Activated T-helper 17 cell treated with anti-CD3 and anti-CD28 coated beads, Interleukin-2, amount 50 U/mL, for 72 hours (primary cell): ENCODE measurements around the gene PTPRD. TPM values are rescaled to one million over a fixed set of nuclear protein-coding genes. Genes with fewer than 3 reads are reported as not detected.

Experiments
- ATAC-seq: fragments of 150-1000 bp; cut with Tn5 transposase; replicated peaks from 2 replicates; pipeline ENCODE4 v1.10.0; 2021; ENCODE audit warnings: mild to moderate bottlenecking, moderate library complexity
- H3K27ac Mint-ChIP-seq: one replicate; pipeline ENCODE4 v1.8.0; 2022; ENCODE audit warnings: mixed read lengths
- H3K27me3 Mint-ChIP-seq: one replicate; pipeline ENCODE4 v1.8.0; 2022; ENCODE audit warnings: mixed read lengths
- H3K36me3 Mint-ChIP-seq: one replicate; pipeline ENCODE4 v1.8.0; 2022; ENCODE audit warnings: low read depth, mild to moderate bottlenecking, mixed read lengths
- H3K4me1 Mint-ChIP-seq: one replicate; pipeline ENCODE4 v1.8.0; 2022; ENCODE audit warnings: mixed read lengths
- H3K4me3 Mint-ChIP-seq: one replicate; pipeline ENCODE4 v1.8.0; 2022; ENCODE audit warnings: mild to moderate bottlenecking, mixed read lengths
- H3K9me3 Mint-ChIP-seq: one replicate; pipeline ENCODE4 v1.8.0; 2022; ENCODE audit warnings: mixed read lengths
- total RNA-seq, 2 donors: library from RNA; stranded (reverse); gene quantifications; one replicate each; pipeline ENCODE4 v1.2.3, GENCODE V29; 2022

The PTPRD gene
- total RNA-seq, 2 donors from 2014 or later: 0.04 TPM; not detected in 1

GRCh38 chr9:8382777-8383527, 2229.8 kb downstream of the PTPRD start:
- H3K4me1 Mint-ChIP-seq: no peaks in the 10 kb centered on the region
- H3K9me3 Mint-ChIP-seq: no peaks in the 10 kb centered on the region
- no peaks in the 10 kb centered on the region for H3K27me3 Mint-ChIP-seq
- H3K4me3 Mint-ChIP-seq: no peak overlapping the region
- no peaks in the 10 kb centered on the region for H3K36me3 Mint-ChIP-seq
- no peak for ATAC-seq
- H3K27ac Mint-ChIP-seq: no peak overlapping the region

DNA sequence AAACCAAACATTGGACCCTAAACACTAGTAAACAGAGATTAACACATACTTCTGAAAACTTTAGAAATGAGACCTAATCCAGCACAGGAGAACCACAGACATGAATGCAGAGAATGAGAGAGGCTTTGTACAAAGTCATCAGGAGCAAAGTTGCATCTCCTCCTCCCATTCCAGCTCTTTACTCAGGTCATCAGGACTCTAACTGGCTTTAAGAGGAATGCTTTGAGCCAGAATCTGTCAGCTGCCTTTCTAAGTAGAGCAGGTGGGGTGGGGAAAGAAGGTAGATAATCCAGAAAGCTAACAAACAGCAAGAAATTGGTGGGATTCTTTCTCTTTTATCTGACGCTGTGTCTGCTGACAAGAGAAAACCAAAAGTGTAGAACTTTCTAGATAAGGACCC, 2230.5 kb downstream of the PTPRD start:
- H3K4me1 Mint-ChIP-seq: no peaks in the 10 kb centered on the region
- no peak for ATAC-seq
- no peaks in the 10 kb centered on the region for H3K27me3 Mint-ChIP-seq
- H3K9me3 Mint-ChIP-seq: no peaks in the 10 kb centered on the region
- no peaks in the 10 kb centered on the region for H3K36me3 Mint-ChIP-seq
- H3K27ac Mint-ChIP-seq: no peak overlapping the region
- H3K4me3 Mint-ChIP-seq: no peak overlapping the region

DNA sequence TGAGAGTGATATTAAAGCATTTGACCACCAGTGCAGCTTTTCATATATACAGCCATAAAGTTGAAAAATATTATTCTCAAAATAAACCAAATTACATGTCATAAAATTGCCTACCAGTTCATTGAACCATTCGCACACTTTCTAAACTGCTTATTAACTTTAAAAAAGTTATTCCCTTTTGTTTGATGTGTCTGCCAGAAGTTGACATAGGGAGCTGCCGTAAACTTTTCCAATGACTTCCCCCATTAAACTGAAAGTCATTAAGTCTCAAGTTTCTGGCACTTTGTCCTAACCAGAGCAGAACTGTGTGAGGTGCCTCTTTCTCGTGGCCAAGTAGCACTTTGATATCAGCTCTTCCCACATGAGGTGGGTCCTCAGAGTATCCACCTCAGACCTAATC, 2231.2 kb downstream of the PTPRD start:
- Mint-ChIP-seq H3K9me3 (no peaks in the 10 kb centered on the region), H3K4me3 (no peak overlapping the region), H3K36me3 (no peaks in the 10 kb centered on the region), H3K4me1 (no peaks in the 10 kb centered on the region), H3K27ac (no peak overlapping the region), H3K27me3 (no peaks in the 10 kb centered on the region)
- no peak for ATAC-seq

DNA sequence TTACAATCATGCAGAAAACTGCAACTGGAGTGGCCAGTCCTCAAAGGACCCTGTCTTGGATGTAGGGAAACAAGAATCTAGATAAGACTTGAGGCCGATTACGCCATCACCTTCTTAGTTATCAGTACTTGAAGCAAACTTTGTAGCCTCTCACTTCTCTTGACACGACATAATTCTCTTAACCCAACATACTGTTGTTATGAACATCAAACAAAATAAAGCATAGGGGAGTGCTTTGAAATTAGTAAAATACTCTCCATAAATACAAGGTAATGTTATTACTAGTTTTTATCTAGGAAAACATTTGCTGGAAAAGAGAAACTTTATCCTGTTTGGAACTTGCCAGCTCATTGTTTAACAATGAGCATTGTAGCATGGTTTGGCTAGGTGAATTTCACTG, 2238.3 kb downstream of the PTPRD start:
- H3K9me3 Mint-ChIP-seq: no peaks in the 10 kb centered on the region
- H3K4me1 Mint-ChIP-seq: no peaks in the 10 kb centered on the region
- no peaks in the 10 kb centered on the region for H3K27me3 Mint-ChIP-seq
- H3K27ac Mint-ChIP-seq: no peak overlapping the region
- no peak for ATAC-seq
- no peak overlapping the region for H3K4me3 Mint-ChIP-seq
- no peaks in the 10 kb centered on the region for H3K36me3 Mint-ChIP-seq

DNA sequence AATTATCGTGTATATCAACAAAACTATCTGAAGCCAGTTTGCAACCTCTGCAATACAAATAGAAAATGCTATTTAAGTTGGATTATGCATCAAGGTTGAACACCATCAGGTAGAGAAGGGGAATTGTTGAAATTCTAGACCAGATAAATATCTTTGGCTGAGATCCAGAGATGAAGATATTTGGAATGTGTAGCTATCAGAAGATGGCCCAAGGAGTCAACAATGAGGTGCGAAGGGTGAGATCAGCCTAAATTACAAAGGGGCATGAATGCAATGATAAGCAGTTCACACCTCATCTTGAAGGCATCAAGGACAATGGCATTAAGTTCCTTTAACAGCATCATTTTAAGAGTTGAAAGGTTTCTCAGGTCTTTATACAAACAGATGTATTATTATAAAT, 2241.1 kb downstream of the PTPRD start:
- ATAC-seq: no peak
- Mint-ChIP-seq H3K27ac (no peak overlapping the region), H3K27me3 (no peaks in the 10 kb centered on the region), H3K36me3 (no peaks in the 10 kb centered on the region), H3K9me3 (no peaks in the 10 kb centered on the region), H3K4me1 (no peaks in the 10 kb centered on the region), H3K4me3 (no peak overlapping the region)

- ATAC-seq: peak; percentile 84
- no peaks in the 10 kb centered on the region for H3K27me3 Mint-ChIP-seq
- no peak overlapping the region for H3K4me3 Mint-ChIP-seq
- H3K4me1 Mint-ChIP-seq: peaks cover 5% of the 10 kb centered on the region
- H3K36me3 Mint-ChIP-seq: no peaks in the 10 kb centered on the region
- H3K9me3 Mint-ChIP-seq: no peaks in the 10 kb centered on the region
- H3K27ac Mint-ChIP-seq: peak overlapping the region; percentile 5
Measured at GRCh38 chr9:8366161-8366926, 2246.5 kb downstream of the PTPRD start.

- peak; percentile 53 for ATAC-seq
- H3K4me3 Mint-ChIP-seq: peak overlapping the region; percentile 21
- no peaks in the 10 kb centered on the region for H3K36me3 Mint-ChIP-seq
- no peaks in the 10 kb centered on the region for H3K9me3 Mint-ChIP-seq
- H3K4me1 Mint-ChIP-seq: peaks cover 5% of the 10 kb centered on the region
- no peaks in the 10 kb centered on the region for H3K27me3 Mint-ChIP-seq
- peak overlapping the region; percentile 26 for H3K27ac Mint-ChIP-seq
Measured at GRCh38 chr9:8365466-8366160, 2247.2 kb downstream of the PTPRD start.

DNA sequence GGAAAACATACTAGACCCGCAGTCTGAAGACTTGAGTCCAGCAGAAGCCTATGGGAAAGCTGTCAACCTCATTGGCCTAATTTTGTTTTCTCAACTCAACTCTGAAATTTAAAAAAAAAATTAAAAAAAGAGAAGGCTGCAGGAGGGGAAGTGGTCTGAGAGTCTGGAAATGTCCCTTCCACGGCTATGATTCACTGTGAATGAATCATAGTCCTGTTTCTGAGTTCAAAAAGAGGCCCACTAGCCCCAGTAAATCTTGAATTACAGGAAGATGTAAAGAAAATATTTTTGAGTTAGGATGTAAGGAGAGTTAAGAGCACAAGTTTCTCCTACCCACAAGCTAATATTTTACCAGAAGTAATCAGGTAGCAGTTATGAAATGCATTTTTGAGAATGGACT, 2247.8 kb downstream of the PTPRD start:
- peaks cover 5% of the 10 kb centered on the region for H3K4me1 Mint-ChIP-seq
- ATAC-seq: peak; percentile 74
- no peaks in the 10 kb centered on the region for H3K36me3 Mint-ChIP-seq
- peak overlapping the region; percentile 21 for H3K4me3 Mint-ChIP-seq
- H3K27me3 Mint-ChIP-seq: no peaks in the 10 kb centered on the region
- peak overlapping the region; percentile 26 for H3K27ac Mint-ChIP-seq
- no peaks in the 10 kb centered on the region for H3K9me3 Mint-ChIP-seq

DNA sequence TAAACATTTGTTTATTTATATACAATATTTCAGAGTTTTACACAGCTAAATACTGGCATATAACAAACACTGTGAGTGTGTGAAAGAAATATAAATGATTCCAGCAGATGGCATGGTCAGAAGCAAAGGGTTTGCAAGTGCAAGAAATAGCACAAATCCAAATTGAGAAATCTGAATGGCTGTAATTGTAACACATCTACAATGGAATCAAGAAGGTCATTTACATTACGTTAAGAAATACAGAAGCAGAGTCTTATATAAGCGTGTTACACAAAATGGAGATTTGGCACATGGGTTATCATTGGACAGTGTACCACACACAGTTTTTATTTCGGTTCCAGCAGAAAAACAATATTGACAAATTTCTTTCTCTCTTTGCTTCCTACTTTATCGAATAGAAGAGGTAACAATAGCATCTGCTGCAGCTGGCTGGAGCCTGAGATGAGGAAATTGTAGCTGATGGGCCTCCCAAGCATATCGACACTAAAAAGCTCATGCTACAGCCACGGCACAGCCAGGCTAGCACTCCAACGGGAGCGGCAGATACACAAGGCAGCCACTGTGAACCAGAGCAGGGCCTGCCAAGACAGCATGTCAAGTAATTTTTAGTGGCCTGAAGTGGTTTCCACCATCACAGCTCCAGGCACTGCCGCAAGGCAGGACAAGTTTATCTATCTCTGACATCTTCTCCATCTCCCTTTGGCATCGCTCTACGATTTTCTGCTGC, 2248.6 kb downstream of the PTPRD start:
- Mint-ChIP-seq H3K4me1 (peaks cover 5% of the 10 kb centered on the region), H3K9me3 (no peaks in the 10 kb centered on the region), H3K27ac (no peak overlapping the region), H3K27me3 (no peaks in the 10 kb centered on the region), H3K4me3 (no peak overlapping the region), H3K36me3 (no peaks in the 10 kb centered on the region)
- no peak for ATAC-seq

GRCh38 chr9:8362250-8362649, 2250.6 kb downstream of the PTPRD start:
- ATAC-seq: no peak
- Mint-ChIP-seq H3K9me3 (no peaks in the 10 kb centered on the region), H3K36me3 (no peaks in the 10 kb centered on the region), H3K4me1 (peaks cover 5% of the 10 kb centered on the region), H3K27ac (no peak overlapping the region), H3K27me3 (no peaks in the 10 kb centered on the region), H3K4me3 (no peak overlapping the region)

DNA sequence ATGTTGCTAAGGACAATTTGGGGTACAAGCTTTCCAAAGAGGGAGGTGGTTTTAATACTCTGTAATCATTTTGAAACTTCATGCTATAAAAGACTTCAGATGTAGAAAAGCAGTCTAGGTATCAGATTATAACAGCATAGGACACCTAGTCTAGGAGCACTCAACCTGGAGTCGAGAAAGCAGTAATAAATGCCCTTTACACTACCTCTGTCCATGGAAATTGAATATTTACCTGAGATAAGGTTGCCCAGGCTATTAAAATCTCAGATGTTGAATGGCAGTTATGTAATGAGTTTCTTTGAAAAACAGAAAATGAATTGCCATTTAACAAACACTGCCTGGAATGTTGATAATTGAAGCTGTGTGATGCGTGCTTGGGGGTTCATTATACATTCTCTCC, 2251.4 kb downstream of the PTPRD start:
- H3K4me3 Mint-ChIP-seq: no peak overlapping the region
- H3K9me3 Mint-ChIP-seq: no peaks in the 10 kb centered on the region
- H3K36me3 Mint-ChIP-seq: no peaks in the 10 kb centered on the region
- H3K4me1 Mint-ChIP-seq: peaks cover 5% of the 10 kb centered on the region
- no peak for ATAC-seq
- no peaks in the 10 kb centered on the region for H3K27me3 Mint-ChIP-seq
- H3K27ac Mint-ChIP-seq: no peak overlapping the region

DNA sequence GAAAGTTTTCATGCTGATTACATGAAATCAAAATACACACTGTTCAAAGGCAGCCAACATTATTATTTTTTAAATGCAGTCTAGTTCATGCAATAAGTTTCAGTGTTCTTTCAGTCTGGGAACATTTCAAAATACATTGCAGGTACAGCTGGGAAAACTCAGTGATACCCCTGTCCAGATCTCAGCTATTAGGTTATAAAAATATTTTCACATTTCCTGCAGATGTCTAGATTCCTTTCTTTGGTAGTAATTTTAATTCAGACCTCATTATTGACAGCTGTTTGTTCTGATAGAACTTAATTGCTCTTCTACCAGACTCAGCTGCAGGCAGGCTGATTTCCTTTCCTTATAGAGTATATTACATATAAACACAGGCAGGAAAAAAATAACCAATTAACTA, 2256.4 kb downstream of the PTPRD start:
- no peak for ATAC-seq
- H3K27ac Mint-ChIP-seq: no peak overlapping the region
- H3K4me3 Mint-ChIP-seq: no peak overlapping the region
- H3K27me3 Mint-ChIP-seq: no peaks in the 10 kb centered on the region
- H3K4me1 Mint-ChIP-seq: no peaks in the 10 kb centered on the region
- H3K9me3 Mint-ChIP-seq: no peaks in the 10 kb centered on the region
- H3K36me3 Mint-ChIP-seq: no peaks in the 10 kb centered on the region

GRCh38 chr9:8351436-8351835, 2261.4 kb downstream of the PTPRD start:
- Mint-ChIP-seq H3K4me3 (no peak overlapping the region), H3K27ac (no peak overlapping the region), H3K27me3 (no peaks in the 10 kb centered on the region), H3K36me3 (no peaks in the 10 kb centered on the region), H3K9me3 (no peaks in the 10 kb centered on the region), H3K4me1 (no peaks in the 10 kb centered on the region)
- no peak for ATAC-seq

DNA sequence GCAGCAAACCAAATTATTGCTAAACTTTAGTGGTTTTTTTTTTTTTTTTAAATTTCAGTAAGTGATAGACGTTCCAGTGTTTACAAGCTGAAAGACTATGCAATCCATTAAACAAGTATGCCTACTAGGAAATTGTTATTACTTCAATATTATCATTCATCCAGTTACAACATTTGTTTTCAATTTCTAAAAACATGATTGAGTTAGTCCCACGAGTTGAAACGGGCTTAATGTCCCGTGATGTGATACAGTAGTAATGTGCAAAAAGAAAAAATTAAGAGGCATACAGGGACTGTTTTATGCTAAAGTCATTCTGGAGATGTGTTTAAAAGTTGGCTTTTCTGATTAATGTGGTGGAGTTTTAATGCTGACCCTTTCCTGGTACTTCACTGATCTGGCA, 2262.9 kb downstream of the PTPRD start:
- peaks cover 3% of the 10 kb centered on the region for H3K9me3 Mint-ChIP-seq

More for the DNA sequence above, 2262.9 kb downstream of the PTPRD start:
- no peaks in the 10 kb centered on the region for H3K36me3 Mint-ChIP-seq
- no peak for ATAC-seq
- H3K4me3 Mint-ChIP-seq: no peak overlapping the region
- H3K27me3 Mint-ChIP-seq: peaks cover 4% of the 10 kb centered on the region
- no peak overlapping the region for H3K27ac Mint-ChIP-seq
- H3K4me1 Mint-ChIP-seq: no peaks in the 10 kb centered on the region
